ENCODE data around the gene TCERG1L.

The TCERG1L gene

DNA sequence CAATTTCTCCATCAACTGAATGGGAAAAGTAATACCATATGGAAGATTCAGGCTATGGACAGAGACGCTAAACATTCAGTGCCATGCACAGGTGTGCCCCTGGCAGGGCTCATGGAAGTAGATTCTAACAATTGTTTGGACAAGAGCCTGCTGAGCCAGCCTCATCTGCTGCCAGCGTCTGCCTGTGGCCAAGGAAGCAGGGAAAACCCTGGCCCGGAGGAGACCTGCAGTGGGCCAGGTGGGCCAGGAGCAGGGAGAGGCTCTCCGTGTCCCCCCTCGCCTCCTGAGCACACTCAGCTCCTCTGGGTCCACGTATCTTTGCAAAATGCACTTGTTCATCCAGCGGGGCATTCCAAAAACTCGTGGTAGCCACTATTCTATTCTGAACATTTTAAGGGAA is 130.1 kb downstream of the TCERG1L start:
- Histone ChIP-seq H3K27me3 (ENCODE audit: insufficient read depth, poor library complexity, severe bottlenecking) (no peaks in the 10 kb centered on the region), H3K4me3 (replicated peaks; ENCODE audit: insufficient read depth, low read length) (no peak overlapping the region), H3K27ac (replicated peaks) (no peak overlapping the region)
- TF ChIP-seq REST (IDR thresholded peaks at IDR 0.05; ENCODE audit: insufficient replicate concordance, low read depth) (no peak), GABPA (IDR thresholded peaks at IDR 0.05; ENCODE audit: low read depth) (no peak)
- TF ChIP-seq, protein P1, sequence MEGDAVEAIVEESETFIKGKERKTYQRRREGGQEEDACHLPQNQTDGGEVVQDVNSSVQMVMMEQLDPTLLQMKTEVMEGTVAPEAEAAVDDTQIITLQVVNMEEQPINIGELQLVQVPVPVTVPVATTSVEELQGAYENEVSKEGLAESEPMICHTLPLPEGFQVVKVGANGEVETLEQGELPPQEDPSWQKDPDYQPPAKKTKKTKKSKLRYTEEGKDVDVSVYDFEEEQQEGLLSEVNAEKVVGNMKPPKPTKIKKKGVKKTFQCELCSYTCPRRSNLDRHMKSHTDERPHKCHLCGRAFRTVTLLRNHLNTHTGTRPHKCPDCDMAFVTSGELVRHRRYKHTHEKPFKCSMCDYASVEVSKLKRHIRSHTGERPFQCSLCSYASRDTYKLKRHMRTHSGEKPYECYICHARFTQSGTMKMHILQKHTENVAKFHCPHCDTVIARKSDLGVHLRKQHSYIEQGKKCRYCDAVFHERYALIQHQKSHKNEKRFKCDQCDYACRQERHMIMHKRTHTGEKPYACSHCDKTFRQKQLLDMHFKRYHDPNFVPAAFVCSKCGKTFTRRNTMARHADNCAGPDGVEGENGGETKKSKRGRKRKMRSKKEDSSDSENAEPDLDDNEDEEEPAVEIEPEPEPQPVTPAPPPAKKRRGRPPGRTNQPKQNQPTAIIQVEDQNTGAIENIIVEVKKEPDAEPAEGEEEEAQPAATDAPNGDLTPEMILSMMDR (IDR thresholded peaks at IDR 0.05; ENCODE audit: insufficient read depth, low read length) = no peak
- DNase-seq (ENCODE audit: low read depth in 1 of 2, low spot score in 1 of 2) = no peak

- no peak for TF ChIP-seq GABPA (IDR thresholded peaks at IDR 0.05; ENCODE audit: low read depth)
- no peak for TF ChIP-seq REST (IDR thresholded peaks at IDR 0.05; ENCODE audit: insufficient replicate concordance, low read depth)
- no peak for TF ChIP-seq POLR2AphosphoS5 (IDR thresholded peaks at IDR 0.05; ENCODE audit: low read depth)
- TF ChIP-seq, protein P1 (IDR thresholded peaks at IDR 0.05; ENCODE audit: insufficient read depth, low read length) = no peak
- no peak for TF ChIP-seq SPI1 (IDR thresholded peaks at IDR 0.05; ENCODE audit: borderline replicate concordance, low read depth)
- Histone ChIP-seq H3K4me3 (replicated peaks; ENCODE audit: insufficient read depth, low read length) (no peak overlapping the region), H3K27ac (replicated peaks) (no peak overlapping the region), H3K27me3 (ENCODE audit: insufficient read depth, poor library complexity, severe bottlenecking) (no peaks in the 10 kb centered on the region)
- DNase-seq (ENCODE audit: low read depth in 1 of 2, low spot score in 1 of 2) = no peak
These were observed 130.6 kb downstream of the TCERG1L start for GRCh38 chr10:131180740-131181415.

DNA sequence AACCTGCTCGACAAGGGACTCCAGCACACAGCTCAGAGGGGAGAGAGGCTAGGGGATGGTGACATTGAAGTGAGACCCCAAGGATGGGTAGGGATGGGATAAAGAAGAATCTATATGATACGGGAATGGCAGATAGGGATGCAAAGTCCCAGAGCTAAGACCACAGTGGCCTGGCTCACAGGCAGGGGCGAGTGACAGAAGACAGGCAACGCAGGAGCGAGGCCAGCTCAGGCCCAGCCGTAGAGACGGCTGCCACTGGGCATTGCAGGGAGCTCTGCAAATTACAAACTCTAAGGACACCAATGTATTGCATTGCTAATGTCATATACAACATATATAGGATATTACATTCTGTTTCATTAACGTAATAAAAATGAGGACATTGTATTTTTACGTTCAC is 131.4 kb downstream of the TCERG1L start:
- DNase-seq (ENCODE audit: low read depth in 1 of 2, low spot score in 1 of 2) = no peak
- TF ChIP-seq GABPA (IDR thresholded peaks at IDR 0.05; ENCODE audit: low read depth) = no peak
- TF ChIP-seq SPI1 (IDR thresholded peaks at IDR 0.05; ENCODE audit: borderline replicate concordance, low read depth) = no peak
- no peak for TF ChIP-seq POLR2AphosphoS5 (IDR thresholded peaks at IDR 0.05; ENCODE audit: low read depth)
- TF ChIP-seq, protein P1 (IDR thresholded peaks at IDR 0.05; ENCODE audit: insufficient read depth, low read length) = no peak
- Histone ChIP-seq H3K27me3 (ENCODE audit: insufficient read depth, poor library complexity, severe bottlenecking) (no peaks in the 10 kb centered on the region), H3K4me3 (replicated peaks; ENCODE audit: insufficient read depth, low read length) (no peak overlapping the region), H3K27ac (replicated peaks) (no peak overlapping the region)

DNA sequence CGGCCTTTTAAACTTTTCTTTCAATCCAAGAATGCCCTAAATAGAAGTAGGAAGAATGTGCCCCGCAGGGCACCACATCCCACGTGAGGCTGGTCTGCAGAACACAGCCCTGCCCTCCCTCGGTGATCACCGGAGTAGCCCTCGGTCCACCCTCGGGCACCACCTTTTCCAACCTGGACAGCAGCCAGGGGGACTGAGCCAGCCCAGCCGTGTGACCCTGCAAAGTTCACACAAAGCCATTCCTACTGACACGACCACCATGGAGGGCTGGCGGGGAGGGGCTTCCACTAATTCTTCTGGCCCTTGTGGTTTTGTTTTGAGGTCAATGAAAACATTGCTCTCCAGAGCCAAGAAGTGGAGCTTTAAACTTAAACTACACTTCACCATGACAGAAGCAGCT is 132.2 kb downstream of the TCERG1L start:
- TF ChIP-seq SPI1 (IDR thresholded peaks at IDR 0.05; ENCODE audit: borderline replicate concordance, low read depth) = no peak
- no peak for TF ChIP-seq REST (IDR thresholded peaks at IDR 0.05; ENCODE audit: insufficient replicate concordance, low read depth)
- no peak for TF ChIP-seq GABPA (IDR thresholded peaks at IDR 0.05; ENCODE audit: low read depth)
- TF ChIP-seq, protein P1 (IDR thresholded peaks at IDR 0.05; ENCODE audit: insufficient read depth, low read length) = no peak
- no peaks in the 10 kb centered on the region for H3K27me3 ChIP-seq (ENCODE audit: insufficient read depth, poor library complexity, severe bottlenecking)
- H3K4me3 ChIP-seq (replicated peaks; ENCODE audit: insufficient read depth, low read length) = no peak overlapping the region
- DNase-seq (ENCODE audit: low read depth in 1 of 2, low spot score in 1 of 2) = no peak
- no peak overlapping the region for H3K27ac ChIP-seq (replicated peaks)
